Effector memory CD8-positive, alpha-beta T cell (primary cell): Measurements from ENCODE around the gene KBTBD13.

Experiments used
- ATAC-seq: fragments of 150-1000 bp; cut with Tn5 transposase; replicated peaks from 2 replicates; pipeline ENCODE4 v1.10.0; 2021; ENCODE audit warnings: mild to moderate bottlenecking, moderate library complexity
- DNase-seq, 3 experiments: peaks; one replicate each; pipeline ENCODE4 v3.0.0; 2021
- H3K27ac Mint-ChIP-seq, 2 donors: one replicate each; pipeline ENCODE4 v1.8.0; 2022; ENCODE audit warnings: mild to moderate bottlenecking in 2 of 2, mixed read lengths in 2 of 2, moderate library complexity in 2 of 2
- H3K27me3 Mint-ChIP-seq, 2 donors: one replicate each; pipeline ENCODE4 v1.8.0; 2022; ENCODE audit warnings: mixed read lengths in 2 of 2
- H3K36me3 Mint-ChIP-seq: one replicate; pipeline ENCODE4 v1.8.0; 2022; ENCODE audit warnings: mild to moderate bottlenecking, moderate library complexity, mixed read lengths; ENCODE audit not compliant: insufficient read depth
- H3K4me1 Mint-ChIP-seq, 2 donors: one replicate each; pipeline ENCODE4 v1.8.0; 2022; ENCODE audit warnings: low read depth in 2 of 2, mixed read lengths in 2 of 2
- H3K4me3 Mint-ChIP-seq, 2 donors: one replicate each; pipeline ENCODE4 v1.8.0; 2022; ENCODE audit warnings: mild to moderate bottlenecking in 2 of 2, mixed read lengths in 2 of 2, moderate library complexity in 2 of 2
- H3K9me3 Mint-ChIP-seq, 2 donors: one replicate each; pipeline ENCODE4 v1.8.0; 2022; ENCODE audit warnings: mixed read lengths in 2 of 2
- total RNA-seq, 9 experiments: gene quantifications; one replicate each; lab custom pipeline; 2026; lab: John Stamatoyannopoulos, UW

The KBTBD13 gene
- total RNA-seq, result 0 to 0.06 (median 0) reads per million in 9 experiments

DNA sequence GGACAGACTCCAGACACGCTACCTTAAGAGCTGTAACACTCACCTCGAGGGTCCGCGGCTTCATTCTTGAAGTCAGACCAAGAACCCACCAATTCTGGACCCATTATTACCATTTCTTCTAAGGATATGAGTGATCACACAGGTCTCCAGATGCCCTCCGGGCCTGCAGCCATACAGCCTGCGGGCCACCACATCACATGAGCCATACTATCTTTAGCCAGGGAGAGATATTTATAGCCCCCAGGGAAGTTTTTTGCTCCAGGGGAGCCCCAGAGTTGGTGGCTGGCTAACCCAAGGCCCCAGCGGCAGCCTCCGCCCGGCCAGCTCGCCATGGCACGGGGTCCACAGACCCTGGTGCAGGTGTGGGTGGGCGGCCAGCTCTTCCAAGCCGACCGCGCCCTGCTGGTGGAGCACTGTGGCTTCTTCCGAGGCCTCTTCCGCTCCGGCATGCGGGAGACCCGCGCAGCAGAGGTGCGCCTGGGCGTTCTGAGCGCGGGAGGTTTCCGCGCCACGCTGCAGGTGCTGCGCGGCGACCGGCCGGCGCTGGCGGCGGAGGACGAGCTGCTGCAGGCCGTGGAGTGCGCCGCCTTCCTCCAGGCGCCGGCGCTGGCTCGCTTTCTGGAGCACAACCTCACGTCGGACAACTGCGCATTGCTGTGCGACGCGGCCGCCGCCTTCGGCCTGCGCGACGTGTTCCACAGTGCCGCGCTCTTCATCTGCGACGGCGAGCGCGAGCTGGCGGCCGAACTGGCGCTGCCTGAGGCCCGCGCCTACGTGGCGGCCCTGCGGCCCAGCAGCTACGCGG, at the start of gene KBTBD13:
TSS of gene KBTBD13 (plus strand) at position 261 of the 805 bp plus-strand sequence. CDS start at position 331, 70 bp downstream.
- no peaks in the 10 kb centered on the region for H3K9me3 Mint-ChIP-seq

DNA sequence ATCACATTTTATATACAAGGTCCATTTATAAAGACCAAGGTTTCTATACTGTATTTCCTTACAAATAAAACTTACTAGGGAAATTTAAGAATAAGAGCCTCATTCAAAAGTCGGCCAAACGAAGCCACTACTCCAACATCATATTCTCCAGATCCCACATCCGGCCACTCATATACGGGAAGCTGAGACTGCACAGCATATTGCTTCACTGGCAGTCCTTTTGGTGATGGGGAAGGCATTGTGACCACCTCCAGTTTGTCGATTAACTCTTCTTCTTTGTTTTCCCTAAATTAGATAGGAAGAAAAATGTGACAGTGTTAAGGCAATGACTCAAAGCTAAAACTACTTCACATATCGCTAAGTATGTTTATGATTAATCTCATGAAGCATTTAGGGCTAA, 49.8 kb upstream of the KBTBD13 start:
- Mint-ChIP-seq H3K27me3 (peaks cover 0 to 11% of the 10 kb centered on the region in 2 donors), H3K9me3 (no peaks in the 10 kb centered on the region), H3K4me3 (no peak overlapping the region), H3K36me3 (peaks cover 35% of the 10 kb centered on the region), H3K27ac (no peak overlapping the region), H3K4me1 (peaks cover 6 to 12% of the 10 kb centered on the region in 2 donors)
- ATAC-seq (no peak), DNase-seq (no peak)

More for the DNA sequence above, at the start of gene KBTBD13:
- H3K4me1 Mint-ChIP-seq, result peaks cover 3 to 7% of the 10 kb centered on the region in 2 donors
- peaks cover 40 to 43% of the 10 kb centered on the region in 2 donors for H3K27me3 Mint-ChIP-seq
- H3K27ac Mint-ChIP-seq, result no peak within 1 kb of the TSS
- DNase-seq (no peak), ATAC-seq (no peak)
- H3K36me3 Mint-ChIP-seq, result peaks cover 5% of the 10 kb centered on the region
- no peak within 1 kb of the TSS for H3K4me3 Mint-ChIP-seq

DNA sequence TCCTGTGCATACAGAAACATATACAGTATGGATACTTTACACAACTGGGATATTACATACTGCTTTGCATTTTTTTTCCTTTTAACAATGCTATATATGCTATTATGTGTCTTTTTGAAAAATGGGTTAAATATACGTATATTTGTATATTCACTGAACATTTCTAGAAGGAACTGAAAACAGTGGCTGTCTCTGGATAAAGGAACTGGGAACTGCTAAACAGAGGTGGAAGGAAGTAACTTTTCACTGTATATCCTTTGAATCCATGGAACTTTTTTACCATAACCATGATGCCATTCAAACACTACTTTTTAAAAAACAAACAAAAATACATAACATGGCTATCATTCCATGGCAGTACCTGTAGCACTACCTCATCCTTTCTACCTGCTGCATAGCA, 49.0 kb upstream of the KBTBD13 start:
- H3K27me3 Mint-ChIP-seq, result peaks cover 0 to 19% of the 10 kb centered on the region in 2 donors
- peaks cover 6 to 12% of the 10 kb centered on the region in 2 donors for H3K4me1 Mint-ChIP-seq
- no peak for ATAC-seq
- H3K36me3 Mint-ChIP-seq, result peaks cover 34% of the 10 kb centered on the region
- no peak overlapping the region for H3K27ac Mint-ChIP-seq
- DNase-seq, result no peak
- H3K4me3 Mint-ChIP-seq, result peak overlapping the region; percentile 84 to 85
- no peaks in the 10 kb centered on the region for H3K9me3 Mint-ChIP-seq

DNA sequence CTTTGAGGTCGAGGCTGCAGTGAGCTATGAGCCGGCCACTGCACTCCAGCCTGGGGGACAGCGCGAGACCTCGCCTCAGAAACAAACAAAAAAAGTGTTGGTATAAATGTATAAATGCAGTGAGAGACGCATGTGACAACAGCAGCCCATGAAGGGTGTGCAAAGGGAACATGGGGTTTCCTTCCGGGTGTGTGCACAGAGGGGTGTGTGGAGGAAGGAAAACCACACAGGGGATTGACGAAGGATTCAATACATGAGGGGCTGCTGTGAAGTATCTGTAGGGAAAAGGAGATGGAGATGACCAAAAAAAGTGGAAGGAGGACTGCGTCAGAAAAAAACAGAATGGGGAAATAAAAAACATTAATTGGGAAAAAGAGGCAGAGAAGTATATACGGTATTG, 48.2 kb upstream of the KBTBD13 start:
- no peak for DNase-seq
- no peak for ATAC-seq
- H3K4me1 Mint-ChIP-seq, result peaks cover 10 to 15% of the 10 kb centered on the region in 2 donors

DNA sequence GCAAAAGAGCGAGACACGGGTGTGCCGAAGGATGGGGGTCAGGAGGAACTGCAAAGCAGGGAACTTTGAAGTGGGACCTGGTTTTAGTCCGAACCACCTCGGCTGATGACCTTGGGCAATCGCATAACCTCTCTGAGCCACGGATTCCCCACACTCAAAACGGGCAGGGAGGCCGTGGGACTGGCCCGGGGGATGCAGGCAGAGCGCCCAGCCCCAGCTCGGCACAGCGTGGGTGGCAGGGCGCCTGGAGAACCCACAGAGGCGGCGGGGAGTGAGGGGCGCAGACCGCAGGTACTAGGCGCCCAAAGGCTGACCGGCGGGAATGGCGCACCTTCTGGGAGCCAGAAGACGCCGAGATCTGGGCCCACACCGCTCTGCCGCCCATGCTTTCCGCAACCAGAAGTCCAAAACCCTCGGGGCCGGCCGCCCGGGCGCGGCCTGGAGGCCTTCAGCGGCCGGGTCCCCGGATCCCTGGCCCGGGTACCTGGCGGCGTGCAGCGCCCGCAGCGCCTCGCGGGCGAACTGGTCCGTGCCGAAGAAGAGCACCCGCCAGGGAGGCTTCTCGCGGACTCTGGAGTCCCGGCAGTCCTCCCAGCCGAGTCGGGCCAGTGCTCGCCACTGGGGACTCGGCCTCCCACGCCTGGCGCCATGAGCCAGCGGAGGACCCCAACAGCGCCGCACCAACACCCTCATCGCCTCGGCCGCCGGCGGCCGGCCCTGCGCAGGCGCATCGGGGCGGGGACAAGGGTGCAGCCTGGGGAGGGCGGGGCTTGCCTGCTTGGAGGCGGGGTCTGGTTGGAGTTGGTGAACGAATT, 47.4 kb upstream of the KBTBD13 start, which contains the start of gene MTFMT:
TSS of gene MTFMT (minus strand) at position 719 of the 815 bp plus-strand sequence. CDS start at position 693, 26 bp downstream.
- peak within 1 kb of the TSS; percentile 84 to 85 for H3K4me3 Mint-ChIP-seq
- H3K4me1 Mint-ChIP-seq, result peaks cover 16 to 17% of the 10 kb centered on the region in 2 donors
- DNase-seq, result peak; percentile 88 to 91 (median 90)

More for the DNA sequence above, 48.2 kb upstream of the KBTBD13 start:
- Mint-ChIP-seq H3K9me3 (no peaks in the 10 kb centered on the region), H3K4me3 (peak overlapping the region; percentile 84 to 85), H3K27me3 (peaks cover 0 to 24% of the 10 kb centered on the region in 2 donors), H3K27ac (peak overlapping the region; percentile 70 to 71), H3K36me3 (peaks cover 27% of the 10 kb centered on the region)

DNA sequence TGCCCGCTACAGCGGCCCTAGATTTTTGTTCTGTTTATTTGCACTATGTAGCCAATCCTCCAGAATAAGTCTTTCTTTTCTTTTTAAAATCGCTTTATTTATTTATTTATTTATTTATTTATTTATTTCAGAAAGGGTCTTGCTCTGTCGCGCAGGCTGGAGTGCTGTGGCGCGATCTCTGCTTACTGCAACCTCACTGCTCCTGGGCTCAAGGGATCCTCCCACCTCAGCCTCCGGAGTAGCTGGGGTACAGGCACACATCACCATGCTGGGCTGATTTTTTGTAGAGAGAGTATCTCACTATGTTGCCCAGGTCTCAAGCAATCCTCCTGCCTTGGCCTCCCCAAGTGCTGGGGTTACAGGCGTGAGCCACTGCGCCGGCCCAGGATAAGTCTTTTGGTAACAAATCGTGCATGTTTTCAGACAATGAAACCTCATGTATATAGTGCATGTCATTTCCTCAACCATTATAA, 46.8 kb upstream of the KBTBD13 start:
- Mint-ChIP-seq H3K4me1 (peaks cover 16 to 17% of the 10 kb centered on the region in 2 donors), H3K27ac (no peak overlapping the region), H3K4me3 (peak overlapping the region; percentile 84 to 85), H3K9me3 (no peaks in the 10 kb centered on the region), H3K27me3 (peaks cover 0 to 26% of the 10 kb centered on the region in 2 donors), H3K36me3 (peaks cover 14% of the 10 kb centered on the region)
- ATAC-seq (no peak), DNase-seq (no peak)

More for the DNA sequence above, 47.4 kb upstream of the KBTBD13 start, which contains the start of gene MTFMT:
- Mint-ChIP-seq H3K36me3 (peaks cover 20% of the 10 kb centered on the region), H3K27me3 (peaks cover 0 to 26% of the 10 kb centered on the region in 2 donors), H3K9me3 (no peaks in the 10 kb centered on the region), H3K27ac (peak within 1 kb of the TSS; percentile 70 to 71)
- peak; percentile 92 for ATAC-seq

DNA sequence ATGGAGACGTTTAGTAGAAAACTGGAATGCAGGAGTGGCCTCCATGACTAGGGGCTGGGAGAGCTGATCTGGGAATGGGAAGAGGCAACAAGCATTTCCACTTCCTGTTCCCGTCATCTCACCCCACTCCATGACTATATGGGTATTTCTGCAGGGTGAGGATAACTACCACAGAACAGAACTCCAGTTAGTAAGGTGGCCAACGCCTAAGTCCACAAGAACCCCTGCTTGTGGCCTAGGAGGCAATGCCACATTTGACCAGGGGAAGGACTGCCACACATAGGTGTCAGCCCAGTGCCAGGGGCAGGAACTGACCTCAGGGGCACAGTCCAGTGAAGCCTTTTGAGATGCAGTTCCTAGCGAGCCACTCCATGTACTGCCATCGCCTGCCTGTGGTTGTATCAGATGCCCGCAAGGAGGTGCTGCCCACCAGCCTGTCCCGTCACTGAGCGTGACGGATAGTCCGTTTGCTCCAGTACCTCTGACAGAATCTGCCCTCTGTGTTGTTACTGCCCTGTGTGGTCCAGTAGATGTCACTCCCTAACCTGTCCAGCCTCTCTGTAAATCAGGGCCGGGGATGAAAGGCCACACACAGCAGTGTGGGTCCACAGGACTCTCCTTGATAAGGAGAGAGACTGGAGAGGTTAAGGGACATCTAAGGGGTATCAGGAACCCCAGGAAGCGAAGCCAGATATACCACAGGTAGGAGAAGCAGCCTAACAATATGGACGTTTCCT, 43.6 kb upstream of the KBTBD13 start:
- H3K27ac Mint-ChIP-seq, result no peak overlapping the region
- H3K27me3 Mint-ChIP-seq, result peaks cover 0 to 26% of the 10 kb centered on the region in 2 donors
- peak; percentile 24 to 28 (median 25) for DNase-seq
- H3K9me3 Mint-ChIP-seq, result no peaks in the 10 kb centered on the region
- H3K36me3 Mint-ChIP-seq, result peaks cover 5% of the 10 kb centered on the region
- peaks cover 11 to 16% of the 10 kb centered on the region in 2 donors for H3K4me1 Mint-ChIP-seq
- ATAC-seq, result peak; percentile 46
- no peak overlapping the region for H3K4me3 Mint-ChIP-seq

DNA sequence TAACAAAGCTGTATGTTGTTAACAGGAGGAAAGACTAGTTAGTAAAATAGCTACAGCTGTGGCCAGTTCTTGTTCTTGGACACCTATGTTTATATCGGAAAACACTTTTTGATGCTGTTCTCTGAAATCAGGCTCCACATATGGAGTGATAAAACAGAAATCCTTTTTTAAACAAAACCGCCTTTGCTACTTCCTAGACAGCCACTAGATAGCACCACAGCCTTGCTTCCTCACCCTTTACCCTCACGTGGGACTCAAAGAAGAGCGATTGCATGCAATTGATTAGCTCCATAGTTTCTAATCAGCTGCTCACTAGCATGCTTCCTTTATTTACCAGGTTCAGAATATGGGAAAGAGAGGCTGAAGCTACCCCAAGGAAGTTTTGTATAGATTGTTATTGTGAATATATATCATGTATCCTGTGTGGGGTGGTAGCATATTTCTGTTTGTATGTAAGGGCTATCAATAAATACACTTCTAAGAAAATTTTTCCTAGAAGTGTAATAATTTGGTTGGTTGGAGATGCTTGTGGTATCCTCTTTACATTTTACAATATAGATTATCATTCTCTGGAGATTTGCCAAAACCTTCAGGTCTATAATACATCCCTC, 42.8 kb upstream of the KBTBD13 start:
- peaks cover 0 to 26% of the 10 kb centered on the region in 2 donors for H3K27me3 Mint-ChIP-seq
- no peak overlapping the region for H3K27ac Mint-ChIP-seq
- ATAC-seq, result peak; percentile 26
- DNase-seq, result no peak
- peaks cover 5% of the 10 kb centered on the region for H3K36me3 Mint-ChIP-seq
- peaks cover 6 to 9% of the 10 kb centered on the region in 2 donors for H3K4me1 Mint-ChIP-seq
- no peak overlapping the region for H3K4me3 Mint-ChIP-seq
- no peaks in the 10 kb centered on the region for H3K9me3 Mint-ChIP-seq

DNA sequence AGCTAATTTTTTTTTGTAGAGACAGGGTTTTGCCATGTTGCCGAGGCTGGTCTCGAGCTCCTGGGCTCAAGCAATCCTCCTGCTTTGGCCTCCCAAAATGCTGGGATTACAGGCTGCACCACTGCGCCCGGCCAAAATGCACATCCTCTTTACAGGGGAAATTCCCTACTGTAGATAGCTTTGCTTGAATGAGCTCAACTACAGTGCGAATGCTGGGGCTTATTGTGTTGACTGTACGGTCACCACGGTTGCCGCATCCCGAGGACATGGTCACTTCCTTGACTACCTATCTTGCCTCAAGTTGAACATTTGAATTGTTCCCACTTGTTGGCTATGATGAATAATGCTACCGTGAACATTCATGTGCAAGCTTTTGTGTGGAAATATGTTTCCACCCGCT, 41.8 kb upstream of the KBTBD13 start:
- no peak overlapping the region for H3K27ac Mint-ChIP-seq
- peaks cover 0 to 26% of the 10 kb centered on the region in 2 donors for H3K27me3 Mint-ChIP-seq
- peaks cover 5% of the 10 kb centered on the region for H3K36me3 Mint-ChIP-seq
- no peak overlapping the region for H3K4me3 Mint-ChIP-seq
- no peak for DNase-seq
- ATAC-seq, result no peak
- peaks cover 6 to 9% of the 10 kb centered on the region in 2 donors for H3K4me1 Mint-ChIP-seq
- H3K9me3 Mint-ChIP-seq, result no peaks in the 10 kb centered on the region

DNA sequence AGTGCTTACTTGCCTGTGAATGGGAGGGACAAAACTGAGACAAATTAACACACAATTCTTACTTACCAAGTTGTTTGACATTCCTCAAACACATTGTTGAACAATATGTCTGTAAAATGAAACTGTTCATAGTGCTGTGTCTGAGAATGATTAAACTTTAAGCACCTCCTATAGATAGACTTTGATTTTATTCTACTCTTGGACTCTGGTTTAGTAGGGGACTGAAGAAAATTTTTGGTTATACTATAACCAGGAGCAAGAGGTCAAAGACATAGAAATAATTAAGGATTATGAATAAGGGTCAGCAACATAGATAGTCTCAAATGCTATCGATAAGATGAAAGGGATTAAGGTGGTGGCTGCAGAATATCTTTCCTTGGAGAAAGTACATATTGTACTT, 39.2 kb upstream of the KBTBD13 start:
- H3K27me3 Mint-ChIP-seq, result peaks cover 0 to 15% of the 10 kb centered on the region in 2 donors
- no peaks in the 10 kb centered on the region for H3K36me3 Mint-ChIP-seq
- peaks cover 6 to 9% of the 10 kb centered on the region in 2 donors for H3K4me1 Mint-ChIP-seq
- no peak for DNase-seq
- H3K9me3 Mint-ChIP-seq, result no peaks in the 10 kb centered on the region
- no peak for ATAC-seq
- no peak overlapping the region for H3K27ac Mint-ChIP-seq
- no peak overlapping the region for H3K4me3 Mint-ChIP-seq

DNA sequence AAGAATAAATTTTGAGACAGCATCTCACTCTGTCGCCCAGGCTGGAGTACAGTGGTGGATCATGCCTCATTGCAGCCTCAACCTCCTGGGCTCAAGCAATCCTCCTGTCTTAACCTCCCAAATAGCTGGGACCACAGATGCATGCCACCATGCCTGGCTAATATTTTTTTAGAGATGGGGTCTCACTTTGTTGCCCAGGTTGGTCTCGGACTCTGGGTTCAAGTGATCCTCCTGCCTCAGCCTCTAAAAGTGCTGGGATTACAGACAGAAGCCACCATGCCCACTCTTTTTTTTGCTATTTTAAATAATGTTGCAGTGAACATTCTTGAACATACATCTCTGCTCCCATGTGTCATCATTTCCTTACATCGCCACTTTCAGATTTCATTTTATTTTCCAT, 38.1 kb upstream of the KBTBD13 start:
- ATAC-seq (no peak), DNase-seq (no peak)
- Mint-ChIP-seq H3K4me3 (no peak overlapping the region), H3K27me3 (peaks cover 0 to 13% of the 10 kb centered on the region in 2 donors), H3K27ac (no peak overlapping the region), H3K9me3 (no peaks in the 10 kb centered on the region), H3K4me1 (peaks cover 2 to 5% of the 10 kb centered on the region in 2 donors), H3K36me3 (no peaks in the 10 kb centered on the region)

DNA sequence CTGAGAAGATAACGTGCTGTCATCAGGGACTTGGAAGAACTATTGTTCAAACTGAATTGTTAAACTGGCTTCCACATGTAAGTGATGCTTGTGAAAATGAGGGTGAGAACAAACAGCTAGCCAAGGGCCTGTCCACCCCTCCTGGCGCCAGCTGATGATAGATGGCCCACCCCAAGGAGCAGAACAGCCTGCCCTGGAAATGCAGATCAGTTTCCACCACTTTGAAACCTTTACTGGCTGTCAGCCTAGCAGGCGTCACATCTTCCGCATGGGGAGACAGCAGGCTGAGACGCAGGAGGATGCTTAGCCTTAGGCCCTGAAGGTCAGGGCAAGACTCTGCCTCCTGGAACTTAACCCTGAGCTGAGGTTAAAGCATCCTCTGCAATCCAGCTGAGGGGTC, 37.7 kb upstream of the KBTBD13 start:
- Mint-ChIP-seq H3K27me3 (peaks cover 0 to 12% of the 10 kb centered on the region in 2 donors), H3K36me3 (no peaks in the 10 kb centered on the region), H3K27ac (no peak overlapping the region), H3K4me3 (no peak overlapping the region), H3K4me1 (peaks cover 0 to under 1% of the 10 kb centered on the region in 2 donors), H3K9me3 (no peaks in the 10 kb centered on the region)
- no peak for ATAC-seq
- DNase-seq, result no peak
